Measurements from ENCODE around the gene IFNL3.

Gene IFNL3

GRCh38 chr19:39209196-39209595, 35.6 kb downstream of the IFNL3 start:
- H3K4me1 ChIP-seq, result no peaks in the 10 kb centered on the region
- H3K4me3 ChIP-seq (ENCODE audit: low read depth, low read length), result no peak overlapping the region
- H3K79me2 ChIP-seq, result no peaks in the 10 kb centered on the region
- H3K27me3 ChIP-seq (ENCODE audit: control insufficient read depth, insufficient read depth, low read length), result no peaks in the 10 kb centered on the region
- H2AFZ ChIP-seq, result no peak overlapping the region
- TF ChIP-seq CTCF (IDR thresholded peaks at IDR 0.05), result no peak
- H3K36me3 ChIP-seq (ENCODE audit: control insufficient read depth, insufficient read depth, low read length), result no peaks in the 10 kb centered on the region
- H3K27ac ChIP-seq, result no peak overlapping the region
- no peaks in the 10 kb centered on the region for H3K9me3 ChIP-seq (ENCODE audit: control insufficient read depth, low read length)
- H3K4me2 ChIP-seq (ENCODE audit: low read length), result no peak overlapping the region
- no peak overlapping the region for H3K9ac ChIP-seq

GRCh38 chr19:39208175-39208795, 36.5 kb downstream of the IFNL3 start:
- Histone ChIP-seq H3K4me1 (no peaks in the 10 kb centered on the region), H3K9ac (no peak overlapping the region), H3K9me3 (ENCODE audit: control insufficient read depth, low read length) (no peaks in the 10 kb centered on the region), H3K79me2 (no peaks in the 10 kb centered on the region), H3K4me2 (ENCODE audit: low read length) (no peak overlapping the region), H2AFZ (no peak overlapping the region), H3K4me3 (ENCODE audit: low read depth, low read length) (no peak overlapping the region), H3K27ac (no peak overlapping the region), H3K36me3 (ENCODE audit: control insufficient read depth, insufficient read depth, low read length) (no peaks in the 10 kb centered on the region), H3K27me3 (ENCODE audit: control insufficient read depth, insufficient read depth, low read length) (no peaks in the 10 kb centered on the region)
- TF ChIP-seq CTCF (IDR thresholded peaks at IDR 0.05), result no peak

- Histone ChIP-seq H2AFZ (no peak overlapping the region), H3K79me2 (no peaks in the 10 kb centered on the region), H3K9me3 (ENCODE audit: control insufficient read depth, low read length) (no peaks in the 10 kb centered on the region), H3K4me3 (ENCODE audit: low read depth, low read length) (no peak overlapping the region), H3K9ac (no peak overlapping the region), H3K36me3 (ENCODE audit: control insufficient read depth, insufficient read depth, low read length) (no peaks in the 10 kb centered on the region), H3K27me3 (ENCODE audit: control insufficient read depth, insufficient read depth, low read length) (no peaks in the 10 kb centered on the region), H3K4me2 (ENCODE audit: low read length) (no peak overlapping the region), H3K4me1 (no peaks in the 10 kb centered on the region), H3K27ac (no peak overlapping the region)
- no peak for TF ChIP-seq CTCF (IDR thresholded peaks at IDR 0.05)
These were observed 37.4 kb downstream of the IFNL3 start for GRCh38 chr19:39207293-39207836.

GRCh38 chr19:39206122-39206521, 38.7 kb downstream of the IFNL3 start:
- H3K9me3 ChIP-seq (ENCODE audit: control insufficient read depth, low read length), result no peaks in the 10 kb centered on the region
- H3K36me3 ChIP-seq (ENCODE audit: control insufficient read depth, insufficient read depth, low read length), result no peaks in the 10 kb centered on the region
- no peaks in the 10 kb centered on the region for H3K79me2 ChIP-seq
- no peaks in the 10 kb centered on the region for H3K27me3 ChIP-seq (ENCODE audit: control insufficient read depth, insufficient read depth, low read length)
- H3K4me2 ChIP-seq (ENCODE audit: low read length), result no peak overlapping the region
- no peak overlapping the region for H3K9ac ChIP-seq
- H3K4me3 ChIP-seq (ENCODE audit: low read depth, low read length), result no peak overlapping the region
- H2AFZ ChIP-seq, result no peak overlapping the region
- no peak overlapping the region for H3K27ac ChIP-seq
- H3K4me1 ChIP-seq, result no peaks in the 10 kb centered on the region
- no peak for TF ChIP-seq CTCF (IDR thresholded peaks at IDR 0.05)

- TF ChIP-seq CTCF (IDR thresholded peaks at IDR 0.05), result no peak
- H3K36me3 ChIP-seq (ENCODE audit: control insufficient read depth, insufficient read depth, low read length), result no peaks in the 10 kb centered on the region
- no peak overlapping the region for H3K9ac ChIP-seq
- H3K4me3 ChIP-seq (ENCODE audit: low read depth, low read length), result no peak overlapping the region
- H3K27me3 ChIP-seq (ENCODE audit: control insufficient read depth, insufficient read depth, low read length), result no peaks in the 10 kb centered on the region
- no peaks in the 10 kb centered on the region for H3K4me1 ChIP-seq
- H3K4me2 ChIP-seq (ENCODE audit: low read length), result no peak overlapping the region
- H3K27ac ChIP-seq, result no peak overlapping the region
- H3K79me2 ChIP-seq, result no peaks in the 10 kb centered on the region
- H2AFZ ChIP-seq, result no peak overlapping the region
- H3K9me3 ChIP-seq (ENCODE audit: control insufficient read depth, low read length), result no peaks in the 10 kb centered on the region
These were observed 39.4 kb downstream of the IFNL3 start for GRCh38 chr19:39205449-39205764.

All from parathyroid adenoma (tissue), 2 donors.